Lung (tissue), 12 donors: ENCODE data around the gene ENTREP1. TPM values are rescaled to one million over a fixed set of nuclear protein-coding genes. Genes with fewer than 3 reads are reported as not detected.

Experiments
- ATAC-seq: fragments of 200-7000 bp; cut with Tn5 transposase; one replicate; pipeline ENCODE4 v1.9.1; 2020; ENCODE audit warnings: moderate number of reproducible peaks; ENCODE audit not compliant: insufficient read depth, low FRiP score
- DNase-seq, 3 donors: peaks; one replicate each; pipeline ENCODE4 v3.0.0-alpha.2; 2013 to 2017
- H3K27ac ChIP-seq, 2 donors: one replicate each; pipeline ENCODE4 v1.5.1; 2013; ENCODE audit warnings: mild to moderate bottlenecking in 2 of 2, moderate library complexity in 2 of 2, control low read depth in 1 of 2, inconsistent platforms in 1 of 2, low read depth in 1 of 2, low read length in 1 of 2
- H3K27me3 ChIP-seq, 3 donors: one replicate each; pipeline ENCODE4 v1.5.1; 2013; ENCODE audit warnings: low read length in 2 of 3; ENCODE audit not compliant: control insufficient read depth in 3 of 3, insufficient read depth in 3 of 3
- H3K36me3 ChIP-seq, 4 donors: one replicate each; pipeline ENCODE4 v1.5.1; 2013; ENCODE audit warnings: low read length in 4 of 4, mild to moderate bottlenecking in 1 of 4, moderate library complexity in 1 of 4; ENCODE audit not compliant: control insufficient read depth in 4 of 4, insufficient read depth in 4 of 4
- H3K4me1 ChIP-seq, 5 donors: one replicate each; pipeline ENCODE4 v1.5.1; 2013; ENCODE audit warnings: low read length in 5 of 5, mild to moderate bottlenecking in 2 of 5, moderate library complexity in 1 of 5; ENCODE audit not compliant: control insufficient read depth in 5 of 5, insufficient read depth in 5 of 5
- H3K4me3 ChIP-seq: one replicate; pipeline ENCODE4 v1.5.1; 2013; ENCODE audit warnings: mild to moderate bottlenecking, control low read depth, moderate library complexity
- H3K9ac ChIP-seq, 2 donors: one replicate each; pipeline ENCODE4 v1.5.1; 2013; ENCODE audit warnings: low read length in 2 of 2, control low read depth in 1 of 2; ENCODE audit not compliant: insufficient read depth in 1 of 2
- H3K9me3 ChIP-seq, 4 donors: one replicate each; pipeline ENCODE4 v1.5.1; 2013; ENCODE audit warnings: low read length in 3 of 4, mild to moderate bottlenecking in 1 of 4, moderate library complexity in 1 of 4; ENCODE audit not compliant: control insufficient read depth in 4 of 4, insufficient read depth in 3 of 4
- WGBS, 2 donors: extraction: QIAGEN DNeasy Blood & Tissue Kit; methylation state at CpG; one replicate each; pipeline ENCODE4 v1.1.7; 2013; 5-methylcytosine and 5-hydroxymethylcytosine counted together
- polyA plus RNA-seq, 2 donors: library from polyadenylated mRNA; stranded (reverse); fragments of 200-250 nt; gene quantifications; one replicate each; pipeline ENCODE4 v1.2.1, GENCODE V29; 2013
- total RNA-seq, 2 donors: library from RNA; depleted of rRNA in 1 of 2; stranded (reverse); fragments of >200 nt in 1 of 2; gene quantifications; one replicate each; pipeline ENCODE4 v1.2.1, GENCODE V29; 2014 to 2021
- TF ChIP-seq, protein P1 (sequence below): IDR thresholded peaks from 2 replicates; pipeline ENCODE4 v1.5.1; 2012; ENCODE audit warnings: mild to moderate bottlenecking; ENCODE audit errors: control extremely low read depth, extremely low read depth
- donor health status: control.
- donor health status: control.
- donor health status: Bipolar disorder and iron deficiency.
- donor health status: healthy.
- donor health status: DM: yes; HTN: yes; CAD: no.

The ENTREP1 gene
- total and polyA plus RNA-seq, 4 donors, result 3.7 to 47.9 (median 18.3) TPM

DNA sequence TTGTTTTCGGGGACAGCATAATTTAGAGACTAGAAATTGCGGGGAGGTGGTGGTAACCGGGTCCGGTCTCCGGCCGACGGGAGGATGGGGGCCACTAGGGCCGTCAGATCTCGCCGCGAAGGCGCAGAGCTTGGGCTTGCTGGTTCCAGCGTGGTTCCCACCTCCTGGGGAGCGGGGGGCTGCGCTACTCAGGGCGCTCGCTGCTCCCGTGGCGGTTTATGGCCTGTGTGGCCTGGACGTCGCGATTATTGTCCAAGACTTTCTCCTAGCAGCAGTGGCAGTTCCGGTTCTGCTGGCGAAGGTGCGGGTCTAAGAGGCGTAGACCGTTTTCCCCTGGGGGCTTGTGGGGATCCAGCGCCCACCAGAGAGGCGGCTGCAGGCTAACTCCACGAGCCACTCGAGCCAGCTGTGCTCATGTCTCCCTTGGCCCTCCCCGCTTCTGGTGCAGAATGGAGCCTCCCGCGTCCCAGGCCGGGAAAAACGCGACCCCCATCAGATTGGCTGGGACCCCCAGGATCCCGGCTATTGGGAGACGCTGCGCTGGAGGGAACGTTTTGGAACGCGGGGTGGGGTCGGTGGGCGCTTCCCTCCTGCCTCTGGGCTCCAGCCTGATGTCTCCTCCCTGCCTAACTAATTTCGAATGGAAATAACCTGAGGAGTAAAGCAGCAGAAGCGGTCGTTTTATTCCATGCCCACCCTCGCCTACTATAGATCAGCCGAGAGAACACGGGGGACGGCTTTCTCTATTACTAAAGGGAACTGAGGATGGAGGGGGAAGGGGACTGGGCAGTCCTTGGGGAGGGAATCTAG, 87.1 kb downstream of the ENTREP1 start:
- TF ChIP-seq, protein P1, sequence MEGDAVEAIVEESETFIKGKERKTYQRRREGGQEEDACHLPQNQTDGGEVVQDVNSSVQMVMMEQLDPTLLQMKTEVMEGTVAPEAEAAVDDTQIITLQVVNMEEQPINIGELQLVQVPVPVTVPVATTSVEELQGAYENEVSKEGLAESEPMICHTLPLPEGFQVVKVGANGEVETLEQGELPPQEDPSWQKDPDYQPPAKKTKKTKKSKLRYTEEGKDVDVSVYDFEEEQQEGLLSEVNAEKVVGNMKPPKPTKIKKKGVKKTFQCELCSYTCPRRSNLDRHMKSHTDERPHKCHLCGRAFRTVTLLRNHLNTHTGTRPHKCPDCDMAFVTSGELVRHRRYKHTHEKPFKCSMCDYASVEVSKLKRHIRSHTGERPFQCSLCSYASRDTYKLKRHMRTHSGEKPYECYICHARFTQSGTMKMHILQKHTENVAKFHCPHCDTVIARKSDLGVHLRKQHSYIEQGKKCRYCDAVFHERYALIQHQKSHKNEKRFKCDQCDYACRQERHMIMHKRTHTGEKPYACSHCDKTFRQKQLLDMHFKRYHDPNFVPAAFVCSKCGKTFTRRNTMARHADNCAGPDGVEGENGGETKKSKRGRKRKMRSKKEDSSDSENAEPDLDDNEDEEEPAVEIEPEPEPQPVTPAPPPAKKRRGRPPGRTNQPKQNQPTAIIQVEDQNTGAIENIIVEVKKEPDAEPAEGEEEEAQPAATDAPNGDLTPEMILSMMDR, result no peak
- H3K27me3 ChIP-seq, result no peaks in the 10 kb centered on the region
- H3K36me3 ChIP-seq, result no peaks in the 10 kb centered on the region
- 73 to 79% methylated on average over 52 of the region's 52 CpGs for WGBS, 2 donors
- ATAC-seq (no peak), DNase-seq (no peak)
- peak overlapping the region in 1 of 2 donors; percentile 28 for H3K9ac ChIP-seq
- H3K27ac ChIP-seq, result no peak overlapping the region
- no peak overlapping the region for H3K4me3 ChIP-seq
- H3K4me1 ChIP-seq, result peaks cover 0 to 3% (median 0%) of the 10 kb centered on the region in 5 donors
- H3K9me3 ChIP-seq, result no peaks in the 10 kb centered on the region

DNA sequence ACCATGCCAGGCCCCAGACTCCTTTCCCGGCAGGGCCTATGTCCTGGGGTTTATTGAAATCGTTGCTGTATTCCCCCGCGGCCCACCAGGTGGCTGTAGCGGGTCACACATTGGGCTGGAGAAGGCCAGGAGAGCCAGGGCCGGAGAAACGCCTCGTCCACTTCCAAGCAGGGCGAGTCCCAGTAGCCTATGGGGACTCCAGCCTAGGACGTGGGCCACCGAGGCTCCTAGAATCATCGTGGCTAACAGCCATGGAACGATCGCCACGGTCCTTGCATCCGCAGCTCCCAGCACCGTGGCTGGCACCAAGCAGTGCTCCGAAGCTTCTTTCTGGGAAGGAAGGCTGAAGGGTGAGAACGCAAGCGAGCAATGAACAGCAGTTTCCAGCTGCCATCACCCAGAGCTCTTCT, 87.7 kb downstream of the ENTREP1 start:
- peak overlapping the region in 1 of 2 donors; percentile 28 for H3K9ac ChIP-seq

DNA sequence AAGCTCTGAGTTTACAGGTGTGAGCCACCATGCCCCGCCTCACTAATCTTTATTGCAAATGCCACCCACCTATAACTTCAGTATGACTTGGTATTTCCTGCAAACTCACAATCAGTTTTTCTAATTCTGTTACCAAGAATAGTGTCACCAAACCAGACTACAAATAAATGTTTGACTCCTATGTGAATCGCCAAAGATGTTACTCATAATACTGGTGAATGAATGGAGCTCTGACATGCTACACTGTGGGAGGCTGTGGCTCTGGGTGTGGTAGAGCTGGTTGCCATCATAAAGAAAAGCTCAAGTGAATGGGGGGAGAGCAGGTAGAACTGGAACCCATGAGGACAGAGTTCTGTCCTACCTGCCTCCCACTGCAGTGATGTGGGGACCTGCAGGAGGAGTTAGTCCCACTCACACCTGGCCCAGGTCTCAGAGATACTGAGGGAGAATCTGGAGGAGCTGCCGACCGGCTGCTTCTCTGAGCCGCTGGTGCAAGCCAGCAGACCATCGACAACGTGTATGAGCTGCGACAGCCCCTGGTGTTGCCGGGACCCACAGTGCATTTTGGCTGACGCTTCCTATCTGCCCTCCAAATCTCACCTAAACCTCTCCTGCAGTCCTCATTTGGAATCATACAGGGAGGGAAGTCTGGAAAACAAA, 95.7 kb downstream of the ENTREP1 start:
- 72 to 89% methylated on average over 10 of the region's 10 CpGs for WGBS, 2 donors

More for the DNA sequence above, 87.7 kb downstream of the ENTREP1 start:
- Histone ChIP-seq H3K4me3 (no peak overlapping the region), H3K27ac (no peak overlapping the region), H3K4me1 (peaks cover 0 to 3% (median 0%) of the 10 kb centered on the region in 5 donors), H3K27me3 (no peaks in the 10 kb centered on the region), H3K9me3 (no peaks in the 10 kb centered on the region), H3K36me3 (no peaks in the 10 kb centered on the region)
- WGBS, 2 donors, result 30 to 44% methylated on average over 20 of the region's 20 CpGs
- ATAC-seq, result peak; percentile 75
- peak; percentile 80 to 86 (median 85) for DNase-seq
- TF ChIP-seq, protein P1, result peak; percentile 11

More for the DNA sequence above, 95.7 kb downstream of the ENTREP1 start:
- H3K4me3 ChIP-seq, result no peak overlapping the region
- H3K4me1 ChIP-seq, result no peaks in the 10 kb centered on the region
- no peak overlapping the region for H3K27ac ChIP-seq
- no peaks in the 10 kb centered on the region for H3K36me3 ChIP-seq
- TF ChIP-seq, protein P1, result no peak
- DNase-seq, result no peak
- no peaks in the 10 kb centered on the region for H3K27me3 ChIP-seq
- ATAC-seq, result no peak
- no peak overlapping the region for H3K9ac ChIP-seq
- H3K9me3 ChIP-seq, result peaks cover 0 to 2% (median 0%) of the 10 kb centered on the region in 4 donors
